Stimulated activated naive CD4-positive, alpha-beta T cell (primary cell): ENCODE results near the gene GNAI3.

ENCODE experiments used
- DNase-seq, 6 experiments: peaks; one replicate each; lab custom pipeline; 2025; lab: John Stamatoyannopoulos, UW

GNAI3 gene

DNA sequence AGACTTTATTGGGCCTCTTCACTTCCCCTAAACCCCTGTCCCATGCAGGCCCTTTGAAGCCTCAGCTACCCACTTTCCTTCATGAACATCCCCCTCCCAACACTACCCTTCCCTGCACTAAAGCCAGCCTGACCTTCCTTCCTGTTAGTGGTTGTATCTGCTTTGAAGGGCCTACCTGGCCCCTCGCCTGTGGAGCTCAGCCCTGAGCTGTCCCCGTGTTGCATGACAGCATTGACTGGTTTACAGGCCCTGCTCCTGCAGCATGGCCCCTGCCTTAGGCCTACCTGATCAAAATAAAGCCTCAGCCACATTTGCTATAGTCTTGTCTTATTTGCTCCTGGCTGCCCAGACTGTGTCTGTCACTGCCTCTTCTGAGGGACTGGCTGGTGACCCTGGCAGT is 113.0 kb downstream of the GNAI3 start:
- no peak for DNase-seq

DNA sequence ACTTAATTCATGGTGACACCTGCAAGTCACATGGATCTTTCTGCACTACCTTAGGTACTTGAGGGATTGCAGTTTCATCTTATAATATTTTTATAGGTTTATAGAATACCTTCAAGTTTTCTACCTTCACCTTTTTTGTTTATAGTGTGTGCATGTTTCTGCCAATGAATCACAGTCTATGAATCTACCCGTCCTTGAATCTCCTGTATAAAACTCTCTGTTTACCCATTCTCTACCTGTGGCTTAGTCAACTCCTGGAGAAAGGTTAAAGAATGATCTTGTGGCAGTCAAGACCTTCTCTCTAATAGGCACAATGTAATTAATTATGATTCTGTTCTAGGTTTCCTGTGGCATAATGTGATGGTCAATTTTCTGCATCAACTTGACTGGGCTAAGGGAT is 116.3 kb downstream of the GNAI3 start:
- DNase-seq = no peak

- peak; percentile 68 to 88 (median 81) for DNase-seq
These were observed 119.2 kb downstream of the GNAI3 start, which contains the start of gene GSTM2 for GRCh38 chr1:109667452-109668122. GSTM2 (plus strand) TSS chr1:109668057; CDS start chr1:109668116, 59 bp downstream.
